D721Med (cell line): Measurements from ENCODE around the gene SHF.

Source experiments
- DNase-seq: peaks from one replicate; pipeline ENCODE4 v3.0.0; 2011; ENCODE audit warnings: low spot score; ENCODE audit not compliant: insufficient read length
- FAIRE-seq: peaks from 2 replicates; lab custom pipeline; 2011; peaks lifted over from hg19 to GRCh38; lab: Jason Lieb, UNC
- TF ChIP-seq, protein P1 (sequence below): IDR thresholded peaks from 2 replicates; pipeline ENCODE4 v1.5.1; 2012; ENCODE audit warnings: mild to moderate bottlenecking, control low read depth; ENCODE audit not compliant: insufficient read depth; ENCODE audit errors: missing control alignments

Gene SHF

DNA sequence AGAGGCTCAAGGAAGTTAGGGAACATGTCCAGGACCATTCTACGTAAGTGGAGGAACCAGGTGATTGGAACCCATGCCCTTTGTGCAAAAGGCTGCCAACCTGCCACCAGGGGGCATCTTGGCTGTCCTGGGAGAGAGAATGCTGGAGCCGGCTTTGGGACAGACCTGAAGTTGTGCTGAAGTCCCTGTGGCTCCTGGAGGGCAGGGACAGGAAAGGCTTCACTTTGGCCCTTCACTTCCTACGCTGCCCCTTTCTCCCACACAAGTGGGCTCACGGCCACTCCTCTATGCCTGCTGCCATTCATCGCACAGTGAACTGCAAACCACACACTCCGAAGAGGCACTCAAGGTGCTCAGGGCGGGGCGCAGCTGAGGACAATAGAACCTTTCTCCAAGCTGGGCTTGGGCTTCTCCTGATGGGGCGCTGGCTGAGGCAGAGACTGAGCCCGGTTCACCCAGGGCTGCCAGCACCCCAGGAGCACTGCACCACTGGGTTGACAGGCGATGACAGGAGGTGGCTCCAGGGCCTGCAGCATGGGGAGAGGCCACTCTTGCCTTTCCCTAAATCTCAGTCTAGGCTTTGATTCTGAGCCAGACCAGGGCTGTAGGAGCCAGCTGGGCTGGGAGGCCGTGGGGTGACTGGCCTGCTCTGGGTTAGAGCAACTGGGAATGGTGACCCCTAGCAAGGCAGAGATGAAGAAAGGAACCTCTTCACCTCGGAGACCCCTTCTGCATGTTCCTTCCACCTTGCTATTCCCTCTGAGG, 8.4 kb downstream of the SHF start:
- FAIRE-seq (no peak), DNase-seq (peak; percentile 4)
- TF ChIP-seq, protein P1, sequence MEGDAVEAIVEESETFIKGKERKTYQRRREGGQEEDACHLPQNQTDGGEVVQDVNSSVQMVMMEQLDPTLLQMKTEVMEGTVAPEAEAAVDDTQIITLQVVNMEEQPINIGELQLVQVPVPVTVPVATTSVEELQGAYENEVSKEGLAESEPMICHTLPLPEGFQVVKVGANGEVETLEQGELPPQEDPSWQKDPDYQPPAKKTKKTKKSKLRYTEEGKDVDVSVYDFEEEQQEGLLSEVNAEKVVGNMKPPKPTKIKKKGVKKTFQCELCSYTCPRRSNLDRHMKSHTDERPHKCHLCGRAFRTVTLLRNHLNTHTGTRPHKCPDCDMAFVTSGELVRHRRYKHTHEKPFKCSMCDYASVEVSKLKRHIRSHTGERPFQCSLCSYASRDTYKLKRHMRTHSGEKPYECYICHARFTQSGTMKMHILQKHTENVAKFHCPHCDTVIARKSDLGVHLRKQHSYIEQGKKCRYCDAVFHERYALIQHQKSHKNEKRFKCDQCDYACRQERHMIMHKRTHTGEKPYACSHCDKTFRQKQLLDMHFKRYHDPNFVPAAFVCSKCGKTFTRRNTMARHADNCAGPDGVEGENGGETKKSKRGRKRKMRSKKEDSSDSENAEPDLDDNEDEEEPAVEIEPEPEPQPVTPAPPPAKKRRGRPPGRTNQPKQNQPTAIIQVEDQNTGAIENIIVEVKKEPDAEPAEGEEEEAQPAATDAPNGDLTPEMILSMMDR: peak; percentile 42

DNA sequence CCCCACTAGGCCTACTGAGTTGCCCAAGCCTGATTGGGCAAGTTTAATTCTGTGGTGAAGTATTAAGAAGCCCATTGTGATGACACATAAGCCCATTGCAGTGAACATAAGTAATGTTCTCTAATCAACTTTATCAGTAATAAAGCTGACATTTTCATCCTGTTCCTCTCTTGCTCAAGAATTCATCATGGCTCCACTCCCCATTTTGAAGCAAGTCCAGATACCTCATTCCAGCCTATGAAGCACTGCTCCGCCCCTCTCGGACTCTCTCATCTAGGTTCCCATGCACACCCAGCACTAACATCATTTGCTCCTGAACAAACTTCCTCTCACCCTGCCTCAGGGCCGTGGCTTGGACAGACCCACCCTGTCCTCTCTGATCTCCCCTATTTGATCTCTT, 10.5 kb downstream of the SHF start:
- TF ChIP-seq, protein P1: no peak
- no peak for FAIRE-seq

DNA sequence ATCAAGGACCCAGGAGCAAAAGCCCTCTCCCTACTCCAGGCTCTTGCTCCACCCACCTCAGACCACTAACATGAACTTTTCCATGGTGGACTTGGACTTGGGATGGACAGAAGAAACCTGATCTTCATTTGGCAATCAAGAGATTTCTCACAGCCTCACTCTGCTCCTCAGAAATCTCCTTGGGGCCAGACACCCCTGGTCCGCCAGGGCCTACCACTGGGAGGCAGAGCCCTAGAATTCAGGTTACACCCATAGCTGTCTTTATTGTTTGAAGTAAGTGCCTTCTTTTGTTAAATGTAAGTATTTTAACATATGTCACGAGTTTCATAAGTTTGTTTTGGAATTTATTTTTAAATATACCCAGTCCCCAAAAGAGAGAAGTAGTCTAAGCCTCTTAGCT, 13.2 kb downstream of the SHF start:
- FAIRE-seq: no peak
- TF ChIP-seq, protein P1: no peak
- DNase-seq: no peak

More for the DNA sequence above, 10.5 kb downstream of the SHF start:
- DNase-seq: peak; percentile 8

DNA sequence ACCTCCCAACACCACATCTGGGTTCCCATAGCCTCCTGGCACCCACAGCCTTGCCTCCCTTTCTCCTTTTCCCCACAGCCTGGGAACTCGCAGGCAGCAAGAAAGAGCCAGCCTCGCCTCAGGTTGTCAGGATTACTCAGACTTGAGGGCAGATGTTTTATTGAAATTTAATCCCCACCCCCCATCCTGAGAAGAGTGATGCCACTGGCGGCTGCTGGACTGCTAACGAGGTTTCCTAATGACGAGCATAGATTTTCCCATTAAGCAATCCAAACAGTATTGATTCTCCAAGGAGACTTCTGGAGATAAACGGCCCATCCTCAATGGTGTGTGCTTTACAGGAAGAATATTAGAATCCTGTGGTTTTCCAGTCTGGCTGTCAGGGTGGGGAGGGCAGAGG, 13.7 kb downstream of the SHF start:
- TF ChIP-seq, protein P1: no peak
- FAIRE-seq (no peak), DNase-seq (peak; percentile 5)

DNA sequence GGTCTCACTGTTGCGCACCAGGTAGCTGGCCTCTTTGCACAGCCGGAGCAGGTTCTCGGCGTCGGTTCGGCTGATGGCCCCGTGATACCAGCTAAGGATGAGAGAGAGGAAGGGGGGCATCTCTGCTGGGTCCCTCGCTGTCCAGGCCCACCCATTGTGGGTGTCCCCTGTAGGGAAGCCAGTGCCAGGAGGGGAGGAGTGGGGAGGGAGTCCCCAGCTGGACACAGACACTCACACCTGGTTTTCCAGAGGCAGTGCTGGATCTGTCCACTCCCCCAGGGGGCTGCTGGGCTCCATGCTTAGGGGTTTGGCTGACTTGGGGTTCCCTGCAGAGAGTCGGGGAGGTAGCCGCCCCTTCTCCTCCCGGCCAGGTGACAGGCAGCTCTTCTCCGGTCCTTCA, 15.9 kb downstream of the SHF start:
- FAIRE-seq (no peak), DNase-seq (peak; percentile 5)
- TF ChIP-seq, protein P1: no peak

DNA sequence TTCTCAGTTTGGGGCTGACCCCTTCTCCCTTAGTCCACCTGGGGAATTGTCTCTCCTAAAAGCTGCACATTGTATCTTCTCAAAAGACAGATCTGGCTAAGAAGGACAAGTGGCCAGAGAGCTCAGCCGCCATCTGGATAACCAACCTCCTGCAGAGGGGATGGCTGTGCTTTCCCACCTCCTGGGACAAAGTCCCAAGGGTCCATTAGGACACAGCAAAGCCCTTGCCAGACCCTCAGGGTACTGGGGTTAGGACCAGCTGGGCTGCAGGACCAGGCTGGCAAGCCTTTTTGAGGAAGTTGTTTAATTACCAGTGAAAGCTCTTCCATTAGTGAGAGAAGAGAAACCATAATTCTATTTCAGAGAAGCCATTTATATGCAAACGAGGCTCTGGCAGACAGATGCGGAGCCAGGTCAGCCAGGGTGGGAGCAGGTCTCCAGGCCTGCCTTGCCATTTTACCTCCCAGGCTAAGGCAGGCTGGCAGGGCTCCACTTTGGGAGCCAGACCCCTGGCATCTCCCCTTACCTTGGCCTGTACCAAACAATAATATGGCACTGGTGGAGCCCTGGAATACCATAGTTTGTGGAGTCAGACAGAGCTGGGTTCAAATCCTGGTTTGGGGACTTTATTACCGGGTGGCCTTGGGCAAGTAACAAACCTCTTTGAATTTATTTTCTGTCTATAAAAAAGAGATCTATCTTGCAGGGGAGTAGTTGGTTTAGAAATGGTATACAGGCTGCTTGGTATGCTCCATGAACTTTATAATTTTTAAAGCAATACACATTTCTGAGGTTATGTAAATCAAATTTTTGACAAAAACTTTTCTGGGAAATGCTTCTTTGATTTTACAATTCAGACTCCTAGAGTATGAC, 17.9 kb downstream of the SHF start:
- TF ChIP-seq, protein P1: no peak
- FAIRE-seq: no peak
- DNase-seq: no peak
